ENCODE measurements around the gene PRKG2.

DNA sequence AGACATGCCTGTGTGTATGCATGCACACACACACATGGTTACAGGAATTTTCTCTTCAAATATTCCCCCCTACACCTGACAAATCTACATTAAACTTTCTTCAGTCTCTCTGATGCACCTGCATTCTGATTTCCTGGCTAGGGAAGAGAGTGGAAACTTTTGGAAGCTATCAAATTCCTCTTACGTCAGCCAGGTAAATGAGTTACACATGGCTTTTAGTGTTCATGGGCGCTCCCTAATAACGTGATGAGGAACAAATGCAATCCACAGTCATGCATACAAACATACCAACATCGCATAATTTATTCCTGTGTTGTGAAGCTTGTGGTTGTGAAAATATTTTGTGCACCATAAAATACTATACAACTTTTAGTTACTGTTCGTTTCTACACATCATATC lies 149.6 kb downstream of the PRKG2 start:
- TF ChIP-seq, protein P1, sequence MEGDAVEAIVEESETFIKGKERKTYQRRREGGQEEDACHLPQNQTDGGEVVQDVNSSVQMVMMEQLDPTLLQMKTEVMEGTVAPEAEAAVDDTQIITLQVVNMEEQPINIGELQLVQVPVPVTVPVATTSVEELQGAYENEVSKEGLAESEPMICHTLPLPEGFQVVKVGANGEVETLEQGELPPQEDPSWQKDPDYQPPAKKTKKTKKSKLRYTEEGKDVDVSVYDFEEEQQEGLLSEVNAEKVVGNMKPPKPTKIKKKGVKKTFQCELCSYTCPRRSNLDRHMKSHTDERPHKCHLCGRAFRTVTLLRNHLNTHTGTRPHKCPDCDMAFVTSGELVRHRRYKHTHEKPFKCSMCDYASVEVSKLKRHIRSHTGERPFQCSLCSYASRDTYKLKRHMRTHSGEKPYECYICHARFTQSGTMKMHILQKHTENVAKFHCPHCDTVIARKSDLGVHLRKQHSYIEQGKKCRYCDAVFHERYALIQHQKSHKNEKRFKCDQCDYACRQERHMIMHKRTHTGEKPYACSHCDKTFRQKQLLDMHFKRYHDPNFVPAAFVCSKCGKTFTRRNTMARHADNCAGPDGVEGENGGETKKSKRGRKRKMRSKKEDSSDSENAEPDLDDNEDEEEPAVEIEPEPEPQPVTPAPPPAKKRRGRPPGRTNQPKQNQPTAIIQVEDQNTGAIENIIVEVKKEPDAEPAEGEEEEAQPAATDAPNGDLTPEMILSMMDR (IDR thresholded peaks at IDR 0.05) = no peak
- TF ChIP-seq POLR2A (IDR thresholded peaks at IDR 0.05) = no peak
